Measurements from ENCODE around the gene ABTB1.

The ABTB1 gene

GRCh38 chr3:127686512-127686894, 13.8 kb downstream of the ABTB1 start:
- Histone ChIP-seq H3K9me3 (ENCODE audit: insufficient read depth, low read depth, low read length) (no peaks in the 10 kb centered on the region), H3K4me1 (ENCODE audit: insufficient read depth, low read length, poor library complexity, severe bottlenecking) (no peaks in the 10 kb centered on the region), H2AFZ (ENCODE audit: low read length) (no peak overlapping the region), H3K36me3 (ENCODE audit: insufficient read depth, low read length) (peaks cover 14% of the 10 kb centered on the region; the same call in 1 of the 2 replicates), H3K9ac (ENCODE audit: low read depth, low read length, poor library complexity, severe bottlenecking) (no peak overlapping the region), H3K4me2 (ENCODE audit: low read depth, low read length, poor library complexity, severe bottlenecking) (no peak overlapping the region), H3F3A (ENCODE audit: low read depth) (peaks cover 5% of the 10 kb centered on the region; the same call in 1 of the 2 replicates), H4K20me1 (ENCODE audit: insufficient read depth, low read length, poor library complexity, severe bottlenecking) (no peaks in the 10 kb centered on the region), H3K9me2 (replicated peaks; ENCODE audit: low read depth, low read length) (no peaks in the 10 kb centered on the region), H3K79me2 (ENCODE audit: insufficient read depth, low read length) (no peaks in the 10 kb centered on the region), H3K4me3 (ENCODE audit: low read length, poor library complexity, severe bottlenecking) (no peak overlapping the region), H3K27me3 (ENCODE audit: insufficient read depth, low read length, poor library complexity, severe bottlenecking) (no peaks in the 10 kb centered on the region)
- TF ChIP-seq CTCF (conservative IDR thresholded peaks at IDR 0.05; ENCODE audit: low read length) (no peak), EZH2phosphoT487 (IDR thresholded peaks at IDR 0.05; ENCODE audit: borderline replicate concordance) (no peak)

DNA sequence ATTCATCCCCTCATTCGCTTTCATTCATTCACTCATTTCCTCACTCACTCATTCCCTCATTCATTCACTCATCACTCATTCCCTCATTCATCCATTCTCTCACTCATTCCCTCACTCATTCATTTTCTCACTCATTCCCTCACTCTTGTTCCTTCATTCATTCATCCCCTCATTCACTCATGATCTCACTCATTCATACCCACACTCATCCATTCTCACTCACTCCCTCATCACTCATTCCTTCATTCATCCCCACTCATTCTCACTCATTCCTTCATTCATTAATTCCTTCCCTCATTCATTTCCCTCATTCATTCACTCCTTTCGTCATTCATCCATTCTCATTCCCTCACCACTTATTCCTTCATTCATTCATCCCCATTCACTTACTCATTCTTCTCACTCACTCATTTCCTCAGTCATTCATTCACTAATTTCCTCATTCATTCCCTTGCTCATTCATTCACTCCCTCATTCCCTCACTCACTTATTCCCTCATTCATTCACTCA, 14.5 kb downstream of the ABTB1 start:
- no peaks in the 10 kb centered on the region for H3K27me3 ChIP-seq (ENCODE audit: insufficient read depth, low read length, poor library complexity, severe bottlenecking)
- peaks cover 22% of the 10 kb centered on the region; the same call in 1 of the 2 replicates for H3K36me3 ChIP-seq (ENCODE audit: insufficient read depth, low read length)
- H3K9me2 ChIP-seq (replicated peaks; ENCODE audit: low read depth, low read length) = no peaks in the 10 kb centered on the region
- no peaks in the 10 kb centered on the region for H4K20me1 ChIP-seq (ENCODE audit: insufficient read depth, low read length, poor library complexity, severe bottlenecking)
- H3K9ac ChIP-seq (ENCODE audit: low read depth, low read length, poor library complexity, severe bottlenecking) = no peak overlapping the region
- peaks cover 5% of the 10 kb centered on the region; the same call in 1 of the 2 replicates for H3F3A ChIP-seq (ENCODE audit: low read depth)
- H3K4me1 ChIP-seq (ENCODE audit: insufficient read depth, low read length, poor library complexity, severe bottlenecking) = no peaks in the 10 kb centered on the region
- H3K9me3 ChIP-seq (ENCODE audit: insufficient read depth, low read depth, low read length) = no peaks in the 10 kb centered on the region
- TF ChIP-seq EZH2phosphoT487 (IDR thresholded peaks at IDR 0.05; ENCODE audit: borderline replicate concordance) (no peak), CTCF (conservative IDR thresholded peaks at IDR 0.05; ENCODE audit: low read length) (no peak)
- no peak overlapping the region for H3K4me2 ChIP-seq (ENCODE audit: low read depth, low read length, poor library complexity, severe bottlenecking)
- H3K79me2 ChIP-seq (ENCODE audit: insufficient read depth, low read length) = no peaks in the 10 kb centered on the region
- H2AFZ ChIP-seq (ENCODE audit: low read length) = no peak overlapping the region
- H3K4me3 ChIP-seq (ENCODE audit: low read length, poor library complexity, severe bottlenecking) = no peak overlapping the region

- Histone ChIP-seq H3K36me3 (ENCODE audit: insufficient read depth, low read length) (peaks cover 29% of the 10 kb centered on the region; the same call in 1 of the 2 replicates), H3K9me2 (replicated peaks; ENCODE audit: low read depth, low read length) (no peaks in the 10 kb centered on the region), H3K79me2 (ENCODE audit: insufficient read depth, low read length) (no peaks in the 10 kb centered on the region), H2AFZ (ENCODE audit: low read length) (no peak overlapping the region), H3K4me2 (ENCODE audit: low read depth, low read length, poor library complexity, severe bottlenecking) (no peak overlapping the region), H3K4me3 (ENCODE audit: low read length, poor library complexity, severe bottlenecking) (no peak overlapping the region), H3K27me3 (ENCODE audit: insufficient read depth, low read length, poor library complexity, severe bottlenecking) (no peaks in the 10 kb centered on the region), H3K9me3 (ENCODE audit: insufficient read depth, low read depth, low read length) (no peaks in the 10 kb centered on the region), H3K4me1 (ENCODE audit: insufficient read depth, low read length, poor library complexity, severe bottlenecking) (no peaks in the 10 kb centered on the region), H4K20me1 (ENCODE audit: insufficient read depth, low read length, poor library complexity, severe bottlenecking) (no peaks in the 10 kb centered on the region), H3K9ac (ENCODE audit: low read depth, low read length, poor library complexity, severe bottlenecking) (no peak overlapping the region), H3F3A (ENCODE audit: low read depth) (peaks cover 5% of the 10 kb centered on the region; the same call in 1 of the 2 replicates)
- TF ChIP-seq EZH2phosphoT487 (IDR thresholded peaks at IDR 0.05; ENCODE audit: borderline replicate concordance) = no peak
- TF ChIP-seq CTCF (conservative IDR thresholded peaks at IDR 0.05; ENCODE audit: low read length) = no peak
Measured at GRCh38 chr3:127688022-127688415, 15.3 kb downstream of the ABTB1 start.
